ACC112 (cell line): Measurements from ENCODE around the gene COL26A1.

Experiments used
- H2AFZ ChIP-seq: fragments of 200-600 bp; sonication (generic); one replicate; pipeline ENCODE4 v1.6.0; 2017; ENCODE audit warnings: antibody characterized with exemption, low read length; ENCODE audit not compliant: unreplicated experiment
- H3K27ac ChIP-seq: fragments of 200-600 bp; sonication (generic); 2 replicates; pipeline ENCODE4 v1.5.1; 2014; ENCODE audit warnings: low read depth, mild to moderate bottlenecking, antibody characterized with exemption, low read length, moderate library complexity
- H3K27me3 ChIP-seq: fragments of 200-600 bp; sonication (generic); 2 replicates; pipeline ENCODE4 v1.6.1; 2014; ENCODE audit warnings: mild to moderate bottlenecking, antibody characterized with exemption, low read length, moderate library complexity, mixed read lengths; ENCODE audit not compliant: insufficient read depth
- H3K36me3 ChIP-seq: fragments of 200-600 bp; sonication (generic); 2 replicates; pipeline ENCODE4 v1.6.1; 2016; ENCODE audit warnings: mild to moderate bottlenecking, antibody characterized with exemption, low read length, moderate library complexity, mixed read lengths; ENCODE audit not compliant: insufficient read depth
- H3K4me1 ChIP-seq: fragments of 200-600 bp; sonication (generic); one replicate; pipeline ENCODE4 v1.6.1; 2016; ENCODE audit warnings: low read length, mixed read lengths; ENCODE audit not compliant: insufficient read depth, unreplicated experiment, control insufficient read depth
- H3K4me3 ChIP-seq: fragments of 200-600 bp; sonication (generic); 2 replicates; pipeline ENCODE4 v1.5.1; 2014; ENCODE audit warnings: mild to moderate bottlenecking, low read depth, low read length
- H3K79me2 ChIP-seq: fragments of 200-600 bp; sonication (generic); one replicate; pipeline ENCODE4 v1.6.0; 2016; ENCODE audit warnings: low read length; ENCODE audit not compliant: control insufficient read depth, unreplicated experiment, insufficient read depth

The COL26A1 gene

DNA sequence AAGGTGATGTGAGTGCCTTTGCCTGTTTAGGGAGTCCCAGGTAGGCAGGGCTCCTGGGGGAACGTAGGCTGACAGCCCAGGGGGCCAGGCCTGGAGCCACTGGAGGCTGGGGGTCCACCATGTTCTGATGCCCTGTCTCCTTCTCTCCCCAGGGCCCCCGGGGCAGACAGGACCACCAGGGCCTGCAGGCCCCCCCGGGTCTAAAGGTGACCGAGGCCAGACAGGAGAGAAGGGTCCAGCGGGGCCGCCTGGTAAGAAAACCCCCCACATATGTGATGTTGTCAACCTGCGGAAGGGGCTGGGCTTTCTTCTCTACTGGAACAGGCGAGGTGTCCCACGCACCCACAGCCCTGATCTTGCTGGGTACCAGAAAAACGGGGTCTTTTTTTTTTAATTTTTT, 181.2 kb downstream of the COL26A1 start:
- Histone ChIP-seq H3K27ac (no peak overlapping the region), H3K4me3 (no peak overlapping the region), H3K4me1 (no peaks in the 10 kb centered on the region), H3K79me2 (no peaks in the 10 kb centered on the region), H3K27me3 (no peaks in the 10 kb centered on the region), H2AFZ (no peak overlapping the region), H3K36me3 (no peaks in the 10 kb centered on the region)

DNA sequence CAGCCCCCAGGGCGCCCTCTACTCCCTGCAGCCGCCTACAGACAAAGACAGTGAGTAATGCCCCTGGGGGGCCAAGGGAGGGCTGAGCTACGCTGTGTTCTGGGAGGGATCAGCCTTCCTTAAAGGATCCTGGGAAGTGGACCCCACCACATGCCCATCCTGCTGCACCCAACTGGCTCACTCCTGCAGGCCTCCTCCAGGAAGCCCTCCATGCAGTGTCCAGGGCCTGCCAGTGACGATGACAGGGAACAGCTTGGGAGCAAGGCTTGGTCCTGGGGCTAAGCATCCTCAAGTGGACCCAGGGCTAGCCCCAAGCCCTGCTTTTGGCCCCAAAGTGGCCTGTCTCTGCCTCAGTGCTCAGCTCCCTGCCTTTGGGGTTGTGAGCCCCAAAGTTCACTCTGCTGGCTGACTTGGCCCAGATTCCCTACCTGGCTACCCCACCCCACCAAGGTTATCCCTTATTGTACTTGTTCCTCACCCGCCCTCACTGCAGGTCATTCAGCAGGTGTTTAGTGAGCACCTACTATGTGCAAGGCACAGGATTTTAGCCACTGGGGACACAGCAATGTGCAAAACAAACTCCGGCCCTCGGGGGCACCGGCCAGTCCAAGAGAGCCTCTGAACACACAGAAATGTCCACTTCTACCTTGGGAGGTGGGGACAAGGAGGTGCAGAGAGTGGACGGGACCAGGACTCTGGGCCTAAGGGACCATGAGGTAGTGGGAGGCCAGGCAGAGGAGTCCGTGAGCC, 182.9 kb downstream of the COL26A1 start:
- H3K79me2 ChIP-seq = no peaks in the 10 kb centered on the region
- H3K4me1 ChIP-seq = no peaks in the 10 kb centered on the region
- H3K27me3 ChIP-seq = no peaks in the 10 kb centered on the region
- H3K27ac ChIP-seq = no peak overlapping the region
- no peak overlapping the region for H3K4me3 ChIP-seq
- no peak overlapping the region for H2AFZ ChIP-seq
- H3K36me3 ChIP-seq = no peaks in the 10 kb centered on the region

DNA sequence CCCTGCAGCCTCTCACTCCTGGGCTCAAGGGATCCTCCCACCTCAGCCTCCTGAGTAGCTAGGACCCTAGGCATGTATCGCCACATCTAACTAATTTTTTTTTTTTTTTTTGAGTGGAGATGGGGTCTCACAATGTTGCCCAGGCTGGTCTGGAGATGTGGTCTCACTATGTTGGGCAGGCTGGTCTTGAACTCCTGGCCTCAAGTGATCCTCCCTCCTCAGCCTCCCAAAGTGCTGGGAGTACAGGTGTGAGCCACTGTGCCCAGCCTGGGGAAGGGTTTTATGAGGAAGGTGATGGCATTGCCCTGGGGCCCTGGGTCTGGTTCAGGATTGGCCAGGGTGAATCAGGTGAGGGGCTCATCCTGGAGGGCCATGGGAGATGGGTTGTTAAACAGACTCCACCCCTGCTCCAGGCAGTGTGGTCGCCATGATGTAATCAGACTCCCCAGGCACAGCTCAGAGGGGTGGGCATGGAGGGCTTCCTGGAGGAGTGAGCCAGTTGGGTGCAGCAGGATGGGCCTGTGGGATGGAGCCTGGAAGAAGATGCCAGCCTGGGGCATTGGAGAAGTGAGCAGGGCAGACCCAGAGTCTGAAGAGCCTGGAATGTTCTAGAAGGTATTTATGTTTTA, 183.7 kb downstream of the COL26A1 start:
- Histone ChIP-seq H2AFZ (no peak overlapping the region), H3K27ac (no peak overlapping the region), H3K79me2 (no peaks in the 10 kb centered on the region), H3K4me1 (no peaks in the 10 kb centered on the region), H3K27me3 (no peaks in the 10 kb centered on the region), H3K4me3 (no peak overlapping the region), H3K36me3 (no peaks in the 10 kb centered on the region)

DNA sequence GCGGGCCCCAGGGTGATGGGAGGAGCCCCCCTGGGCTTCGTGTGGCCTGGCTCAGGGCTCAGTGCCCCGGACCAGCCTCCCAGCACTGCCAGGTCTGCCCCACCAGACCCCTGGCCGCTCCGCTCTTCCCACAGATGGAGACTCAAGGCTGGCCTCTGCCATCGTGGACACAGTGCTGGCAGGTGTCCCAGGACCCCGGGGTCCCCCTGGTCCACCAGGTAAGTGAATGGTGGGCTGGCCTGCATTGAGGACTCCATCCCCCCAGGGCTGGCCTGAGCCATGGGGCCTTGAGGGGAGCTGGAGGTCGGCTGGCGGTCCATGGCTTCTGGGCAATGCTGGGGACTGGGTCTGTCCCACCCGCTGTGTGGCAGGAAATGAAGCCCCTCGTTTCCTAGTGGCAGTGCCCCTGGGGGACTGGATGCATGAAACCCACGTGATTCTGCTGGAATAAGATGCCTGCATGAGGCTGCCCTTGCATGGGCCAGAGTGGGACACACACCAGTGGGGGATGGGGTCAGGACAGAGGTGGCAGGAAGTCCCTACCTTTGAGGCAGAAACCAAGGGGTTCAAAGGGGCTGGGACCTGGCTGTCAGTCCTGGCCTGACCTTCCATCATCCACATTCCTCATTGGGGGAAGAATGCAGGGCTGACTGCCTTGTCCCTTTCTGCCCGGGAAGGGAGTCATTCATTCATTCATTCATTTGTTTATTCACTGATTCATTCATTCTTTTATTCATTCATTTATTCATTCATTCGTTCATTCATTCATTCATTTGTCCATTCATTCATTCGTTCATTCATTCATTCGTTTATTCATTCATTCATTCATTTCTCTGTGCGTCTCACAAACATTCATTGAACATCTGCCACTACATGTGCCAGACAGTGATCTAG, 184.6 kb downstream of the COL26A1 start:
- H3K27me3 ChIP-seq = no peaks in the 10 kb centered on the region
- no peak overlapping the region for H3K4me3 ChIP-seq
- H3K36me3 ChIP-seq = no peaks in the 10 kb centered on the region
- no peaks in the 10 kb centered on the region for H3K4me1 ChIP-seq
- H2AFZ ChIP-seq = no peak overlapping the region
- no peak overlapping the region for H3K27ac ChIP-seq
- no peaks in the 10 kb centered on the region for H3K79me2 ChIP-seq

DNA sequence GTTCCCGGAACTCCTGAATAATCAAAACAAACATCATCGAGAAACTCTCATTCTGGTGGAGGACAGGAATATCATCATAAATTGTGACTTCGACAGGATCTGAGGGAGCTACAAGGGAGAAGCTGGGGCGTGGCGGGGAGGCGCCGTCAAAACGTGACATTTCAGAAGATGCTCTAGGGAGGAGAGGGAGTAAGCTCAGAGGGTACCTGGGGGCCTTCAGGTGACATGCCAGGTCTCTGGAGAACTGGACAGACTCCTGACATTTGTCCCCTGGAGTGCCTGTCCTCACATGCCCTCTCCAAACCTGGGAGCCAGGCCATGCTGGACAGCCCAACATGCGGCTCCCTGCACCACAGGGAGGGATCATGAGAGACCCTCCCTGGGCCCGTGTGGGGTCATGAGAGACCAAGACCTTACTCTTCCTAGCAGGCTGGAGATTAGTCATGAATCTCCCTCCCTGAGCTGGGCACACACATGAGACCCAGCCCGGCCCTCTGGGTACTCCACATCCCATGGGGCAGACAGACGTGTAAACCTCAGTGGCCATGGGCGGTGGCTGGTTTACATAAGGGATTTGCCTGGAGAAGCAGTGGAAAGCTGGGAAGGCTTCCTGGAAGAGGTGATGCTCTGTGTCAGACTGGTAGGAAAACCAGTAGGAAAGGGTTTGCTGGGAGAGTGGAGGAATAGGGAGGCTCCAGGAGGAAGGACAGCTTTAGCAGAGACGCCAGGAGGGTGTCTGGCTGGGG, 185.4 kb downstream of the COL26A1 start:
- Histone ChIP-seq H3K4me3 (no peak overlapping the region), H3K79me2 (no peaks in the 10 kb centered on the region), H3K27me3 (no peaks in the 10 kb centered on the region), H3K4me1 (no peaks in the 10 kb centered on the region), H3K27ac (no peak overlapping the region), H2AFZ (no peak overlapping the region), H3K36me3 (no peaks in the 10 kb centered on the region)

DNA sequence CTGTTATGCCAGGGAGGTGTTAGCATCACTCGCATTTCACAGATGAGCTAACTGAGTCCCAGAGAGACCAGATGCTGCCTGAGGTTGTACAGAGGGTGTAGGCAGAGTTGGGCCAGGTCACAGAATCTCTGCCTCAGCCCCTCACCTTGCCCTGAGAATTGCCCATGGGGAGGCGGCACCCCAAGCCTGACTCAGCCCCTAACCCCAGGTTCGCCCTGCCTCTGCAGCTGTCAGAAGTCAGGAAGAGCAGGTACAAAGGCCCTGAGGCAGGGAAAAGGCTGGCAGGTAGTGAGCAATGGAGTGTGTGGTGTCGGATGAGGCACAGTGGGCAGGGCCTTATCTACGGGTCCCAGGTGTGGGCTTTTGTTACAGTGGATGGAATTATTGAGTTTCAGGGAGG, 187.1 kb downstream of the COL26A1 start:
- H3K36me3 ChIP-seq = no peaks in the 10 kb centered on the region
- no peaks in the 10 kb centered on the region for H3K79me2 ChIP-seq
- no peak overlapping the region for H3K4me3 ChIP-seq

DNA sequence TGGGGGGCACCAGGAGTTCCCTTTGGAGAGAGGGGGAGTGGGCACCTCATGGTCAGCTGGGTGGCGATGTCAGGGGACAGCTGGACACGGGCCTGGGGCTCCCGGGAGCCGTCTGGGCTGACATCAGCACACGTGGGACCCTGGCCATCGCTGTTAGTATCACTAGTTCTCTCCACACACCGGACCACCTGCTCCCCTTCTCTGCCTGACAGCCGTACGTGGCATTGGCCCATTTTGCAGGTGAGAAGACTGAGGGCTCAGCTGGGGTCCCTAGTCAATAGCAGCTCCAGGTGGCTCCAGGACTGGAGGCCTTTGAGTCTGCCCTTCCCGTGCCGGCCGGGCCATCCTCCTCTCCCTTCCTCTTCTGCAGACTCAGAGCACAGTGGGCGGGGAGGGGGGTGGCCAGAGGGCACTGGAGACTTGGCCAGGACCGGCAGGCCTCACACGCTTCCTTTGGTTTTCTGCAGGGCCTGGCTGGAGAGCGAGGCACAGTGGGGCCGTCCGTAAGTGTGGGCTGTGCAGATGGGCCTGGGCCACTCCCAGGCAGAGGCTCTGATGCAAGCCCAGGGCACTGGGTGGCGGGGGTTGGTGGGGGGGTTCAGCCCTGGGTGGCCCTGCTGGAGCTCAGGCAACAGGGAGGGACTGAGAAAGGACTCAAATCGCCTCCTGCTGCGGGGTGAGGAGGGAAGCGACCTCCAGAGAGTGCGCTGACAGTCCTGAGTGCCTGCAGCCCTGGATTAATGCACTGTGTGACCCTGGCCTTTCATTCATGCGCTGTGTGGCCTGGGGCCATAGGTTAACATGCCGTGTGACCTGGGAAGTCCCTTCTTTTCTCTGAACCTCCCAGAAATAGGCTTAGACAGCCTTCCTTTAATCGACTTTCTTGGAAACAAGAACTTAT, 188.2 kb downstream of the COL26A1 start:
- Histone ChIP-seq H3K36me3 (no peaks in the 10 kb centered on the region), H3K27me3 (peaks cover 5% of the 10 kb centered on the region; the same call in 1 of the 2 replicates), H3K4me1 (no peaks in the 10 kb centered on the region), H3K79me2 (no peaks in the 10 kb centered on the region), H3K27ac (no peak overlapping the region), H3K4me3 (no peak overlapping the region), H2AFZ (no peak overlapping the region)

More for the DNA sequence above, 187.1 kb downstream of the COL26A1 start:
- no peak overlapping the region for H3K27ac ChIP-seq
- no peaks in the 10 kb centered on the region for H3K4me1 ChIP-seq
- H3K27me3 ChIP-seq = 0 out of 2 replicates have a peak, but pooled peaks cover 4% of the 10 kb centered on the region
- H2AFZ ChIP-seq = no peak overlapping the region

DNA sequence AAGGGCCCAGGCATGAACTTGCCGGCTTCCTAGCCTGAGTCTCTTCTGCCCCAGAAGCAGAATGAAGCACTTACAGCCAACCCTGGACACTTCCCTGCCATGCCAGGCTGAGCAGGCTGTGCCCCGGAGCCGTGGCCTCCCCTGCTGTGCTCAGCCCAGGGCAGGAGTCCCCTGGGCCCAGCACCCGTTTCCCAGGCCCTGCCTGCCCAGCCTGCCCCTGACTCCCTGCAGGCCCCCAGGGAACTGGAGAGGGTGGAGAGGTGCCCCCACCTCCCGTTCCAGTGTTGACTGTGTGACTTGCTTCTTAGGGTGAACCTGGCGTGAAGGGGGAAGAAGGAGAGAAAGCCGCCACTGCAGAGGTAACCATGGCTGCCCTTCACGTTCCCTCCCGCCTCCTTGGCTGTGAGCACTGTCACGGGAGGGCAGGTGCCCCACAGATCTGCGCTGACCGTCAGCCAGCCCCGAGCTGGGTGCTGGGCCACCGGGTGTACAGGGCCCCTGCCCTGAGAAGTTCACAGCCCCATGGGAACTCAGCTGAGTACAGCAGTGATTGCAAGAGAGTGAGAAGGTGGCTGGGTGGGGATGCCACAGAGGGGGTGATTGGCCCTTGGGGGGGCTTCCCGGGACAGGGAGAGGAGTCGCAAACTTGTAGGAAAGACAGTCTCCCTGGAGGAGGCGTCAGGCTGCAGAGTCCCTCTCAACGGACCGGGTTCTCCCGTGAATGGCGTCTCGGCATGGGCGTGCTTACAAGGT, 190.5 kb downstream of the COL26A1 start:
- H3K79me2 ChIP-seq = no peaks in the 10 kb centered on the region
- no peak overlapping the region for H2AFZ ChIP-seq
- no peak overlapping the region for H3K27ac ChIP-seq
- peaks cover 13% of the 10 kb centered on the region; the same call in 1 of the 2 replicates for H3K27me3 ChIP-seq
- no peaks in the 10 kb centered on the region for H3K36me3 ChIP-seq
- H3K4me3 ChIP-seq = no peak overlapping the region
- H3K4me1 ChIP-seq = no peaks in the 10 kb centered on the region

DNA sequence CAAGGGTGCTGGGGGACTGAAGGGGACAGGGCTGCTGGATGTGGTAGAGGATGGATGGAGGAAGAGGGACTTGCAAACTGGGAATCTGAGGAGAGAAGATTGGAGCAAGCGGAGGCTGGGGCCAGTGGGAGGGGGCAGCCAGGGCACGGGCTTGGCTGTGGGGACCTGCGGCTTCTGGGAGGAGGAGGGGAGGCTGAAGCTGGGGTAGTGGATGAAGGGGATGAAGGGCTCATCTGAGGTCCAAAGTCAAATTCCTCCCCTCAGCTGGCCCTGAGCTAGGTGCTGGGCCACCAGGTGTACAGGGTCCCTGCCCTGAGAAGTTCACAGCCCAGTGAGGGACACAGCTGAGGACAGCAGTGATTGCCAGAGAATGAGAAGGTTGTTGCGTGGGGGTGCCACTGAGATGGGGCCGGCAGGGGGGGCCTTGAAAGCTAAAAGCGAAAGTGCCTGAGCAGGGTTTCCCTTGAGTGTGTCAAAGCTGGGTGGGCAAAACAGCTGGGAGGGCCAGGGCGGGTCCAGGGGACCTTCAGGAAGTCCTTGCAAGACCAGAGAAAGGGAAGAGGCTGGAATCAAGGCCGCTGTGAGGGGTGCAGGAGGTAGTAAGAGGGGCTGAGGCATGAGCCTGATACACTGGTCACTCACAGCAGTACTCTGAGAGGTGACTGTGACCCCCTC, 191.2 kb downstream of the COL26A1 start:
- H3K36me3 ChIP-seq = no peaks in the 10 kb centered on the region
- H2AFZ ChIP-seq = no peak overlapping the region
- peaks cover 13% of the 10 kb centered on the region; the same call in 1 of the 2 replicates for H3K27me3 ChIP-seq
- no peaks in the 10 kb centered on the region for H3K4me1 ChIP-seq
- H3K4me3 ChIP-seq = no peak overlapping the region
- H3K79me2 ChIP-seq = no peaks in the 10 kb centered on the region
- no peak overlapping the region for H3K27ac ChIP-seq
